GM12864 (cell line): ENCODE results near the gene ID1.
"Not testable (repeated sequence)": the region's sequence is repeated elsewhere in the genome, so short reads cannot be mapped to it uniquely, and the experiment has no call there.

ENCODE experiments used
- DNase-seq: peaks from one replicate; pipeline ENCODE4 v3.0.0-alpha.2; 2011; ENCODE audit warnings: low read depth
- H3K4me3 ChIP-seq: 2 replicates; pipeline ENCODE4 v1.5.1; 2011; ENCODE audit warnings: mild to moderate bottlenecking, low read depth, low read length, control low read depth
- CTCF ChIP-seq: IDR thresholded peaks from 2 replicates; pipeline ENCODE4 v1.5.1; 2011; ENCODE audit warnings: low read depth, mild to moderate bottlenecking, moderate library complexity, low read length, control low read depth, inconsistent platforms; ENCODE audit errors: missing control alignments

The ID1 gene

GRCh38 chr20:31573555-31574321, 31.4 kb upstream of the ID1 start:
- H3K4me3 ChIP-seq: peak overlapping the region; percentile 50
- no peak for TF ChIP-seq CTCF
- no peak for DNase-seq

DNA sequence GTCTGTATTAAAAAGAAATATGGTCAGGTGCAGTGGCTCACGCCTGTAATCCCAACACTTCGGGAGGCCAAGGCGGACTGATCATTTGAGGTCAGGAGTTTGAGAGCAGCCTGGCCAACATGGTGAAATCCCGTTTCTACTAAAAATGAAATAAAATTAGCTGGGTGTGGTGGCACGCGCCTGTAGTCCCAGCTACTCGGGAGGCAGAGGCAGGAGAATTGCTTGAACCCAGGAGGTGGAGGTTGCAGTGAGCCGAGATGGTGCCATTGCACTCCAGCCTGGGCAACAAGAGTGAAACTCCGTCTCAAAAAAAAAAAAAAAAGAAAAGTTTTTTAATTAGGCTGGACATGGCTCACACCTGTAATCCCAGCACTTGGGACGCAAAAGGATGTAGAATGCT, 30.1 kb upstream of the ID1 start:
- not testable (repeated sequence) for DNase-seq, H3K4me3 ChIP-seq

DNA sequence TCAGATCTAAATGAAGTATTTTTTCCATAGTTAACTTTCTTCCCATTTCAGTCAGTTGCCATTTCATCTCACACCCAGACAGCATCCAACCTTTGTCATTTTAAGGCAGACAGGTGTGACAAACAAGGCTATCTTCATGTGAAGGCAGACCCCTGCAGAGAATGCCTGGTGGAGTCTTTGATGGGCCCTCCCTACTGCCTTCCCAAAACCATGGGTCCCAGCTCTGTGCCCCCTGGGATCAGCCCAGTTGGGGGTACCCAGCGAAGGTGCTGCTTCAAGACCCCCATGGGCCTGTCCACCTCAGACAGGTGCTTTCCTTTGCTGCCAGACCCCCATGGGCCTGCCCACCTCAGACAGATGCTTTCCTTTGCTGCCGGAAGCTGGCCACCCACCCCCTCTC, 28.3 kb upstream of the ID1 start:
- no peak overlapping the region for H3K4me3 ChIP-seq
- TF ChIP-seq CTCF: no peak
- no peak for DNase-seq

DNA sequence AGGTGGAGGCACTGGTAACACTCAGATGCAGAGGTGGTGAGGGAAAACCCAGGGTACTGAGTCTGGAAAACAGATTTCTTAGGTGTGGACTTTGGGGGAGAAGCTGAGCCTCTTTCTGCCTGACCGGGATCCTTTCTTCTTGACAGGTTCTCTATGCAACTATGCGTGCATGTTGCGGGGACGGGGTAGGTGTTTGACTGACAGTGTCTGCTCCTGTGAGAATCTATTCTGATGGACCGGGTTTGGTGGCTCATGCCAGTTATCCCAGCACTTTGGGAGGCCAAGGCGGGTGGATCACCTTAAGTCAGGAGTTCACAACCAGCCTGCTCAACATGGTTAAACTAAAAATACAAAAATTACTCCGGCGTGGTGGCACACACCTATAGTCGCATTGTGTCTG, 27.9 kb upstream of the ID1 start:
- no peak for DNase-seq
- no peak for TF ChIP-seq CTCF

DNA sequence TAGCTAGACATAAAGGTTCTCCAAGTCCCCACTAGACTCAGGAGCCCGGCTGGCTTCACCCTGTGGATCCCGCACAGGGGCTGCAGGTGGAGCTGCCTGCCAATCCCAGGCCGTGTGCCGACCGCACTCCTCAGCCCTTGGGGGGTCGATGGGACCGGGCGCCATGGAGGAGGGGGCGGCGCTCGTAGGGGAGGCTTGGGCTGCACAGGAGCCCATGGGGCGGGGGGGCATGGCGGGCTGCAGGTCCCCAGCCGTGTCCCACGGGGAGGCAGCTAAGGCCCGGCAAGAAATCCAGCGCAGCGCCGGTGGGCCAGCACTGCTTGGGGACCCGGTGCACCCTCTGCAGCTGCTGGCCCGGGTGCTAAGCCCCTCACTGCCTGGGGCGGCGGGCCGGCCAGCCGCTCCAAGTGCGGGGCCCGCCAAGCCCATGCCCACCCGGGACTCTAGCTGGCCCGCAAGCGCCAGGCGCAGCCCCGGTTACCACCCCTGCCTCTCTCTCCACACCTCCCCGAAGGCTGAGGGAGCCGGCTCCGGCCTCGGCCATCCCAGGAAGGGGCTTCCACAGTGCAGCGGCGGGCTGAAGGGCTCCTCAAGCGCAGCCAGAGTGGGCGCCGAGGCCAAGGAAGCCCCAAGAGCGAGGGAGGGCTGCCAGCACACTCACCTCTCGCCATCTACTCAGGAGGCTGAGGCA, 26.5 kb upstream of the ID1 start:
- H3K4me3 ChIP-seq: no peak overlapping the region
- DNase-seq: no peak
- TF ChIP-seq CTCF: no peak

More for the DNA sequence above, 27.9 kb upstream of the ID1 start:
- H3K4me3 ChIP-seq: no peak overlapping the region

GRCh38 chr20:31579245-31579644, 25.8 kb upstream of the ID1 start:
- TF ChIP-seq CTCF: no peak
- H3K4me3 ChIP-seq: no peak overlapping the region
- no peak for DNase-seq

DNA sequence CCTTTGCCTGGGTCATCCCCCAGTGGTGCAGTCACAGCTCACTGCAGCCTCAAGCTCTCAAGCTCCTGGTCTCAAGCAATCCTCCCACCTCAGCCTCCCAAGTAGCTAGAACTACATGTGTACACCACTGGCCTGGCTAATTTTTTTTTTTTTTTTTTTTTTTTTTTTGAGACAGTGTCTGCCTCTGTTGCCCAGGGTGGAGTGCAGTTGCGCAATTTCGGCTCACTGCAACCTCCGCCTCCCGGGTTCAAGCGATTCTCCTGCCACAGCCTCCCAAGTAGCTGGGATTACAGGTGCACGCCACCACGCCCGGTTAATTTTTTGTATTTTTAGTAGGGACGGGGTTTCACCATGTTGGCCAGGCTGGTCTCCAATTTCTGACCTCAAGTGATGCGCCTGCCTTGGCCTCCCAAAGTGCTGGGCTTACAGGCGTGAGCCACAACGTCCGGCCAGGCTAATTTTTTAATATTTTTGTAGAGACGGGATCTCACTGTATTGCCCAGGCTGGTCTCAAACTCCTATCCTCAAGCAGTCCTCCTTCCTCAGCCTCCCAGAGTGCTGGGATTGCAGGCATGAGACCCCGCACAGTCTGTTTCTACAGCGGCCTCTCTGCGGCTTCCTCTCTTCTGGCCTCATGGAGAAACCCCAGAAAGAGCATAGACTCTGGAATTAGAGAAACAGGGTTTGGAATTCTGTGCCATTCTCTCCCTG, 25.0 kb upstream of the ID1 start:
- not testable (repeated sequence) for DNase-seq, H3K4me3 ChIP-seq

GRCh38 chr20:31580706-31581105, 24.4 kb upstream of the ID1 start:
- TF ChIP-seq CTCF: no peak
- H3K4me3 ChIP-seq: no peak overlapping the region
- DNase-seq: no peak
